HFF-Myc (cell line): ENCODE measurements around the gene TTC33.
"Not testable (repeated sequence)": the region's sequence is repeated elsewhere in the genome, so short reads cannot be mapped to it uniquely, and the experiment has no call there.

Experiments
- DNase-seq: peaks from one replicate; pipeline ENCODE4 v3.0.0-alpha.2; 2011; ENCODE audit warnings: low read depth; ENCODE audit errors: extremely low read depth
- H3K4me3 ChIP-seq: replicated peaks from 2 replicates; pipeline ENCODE4 v1.5.1; 2011; ENCODE audit warnings: low read depth, mild to moderate bottlenecking, control low read depth, low read length
- TF ChIP-seq, protein P1 (sequence below): IDR thresholded peaks from 2 replicates; pipeline ENCODE4 v1.5.1; 2012; ENCODE audit warnings: mild to moderate bottlenecking, low read depth, low read length, control low read depth; ENCODE audit errors: missing control alignments

TTC33 gene

DNA sequence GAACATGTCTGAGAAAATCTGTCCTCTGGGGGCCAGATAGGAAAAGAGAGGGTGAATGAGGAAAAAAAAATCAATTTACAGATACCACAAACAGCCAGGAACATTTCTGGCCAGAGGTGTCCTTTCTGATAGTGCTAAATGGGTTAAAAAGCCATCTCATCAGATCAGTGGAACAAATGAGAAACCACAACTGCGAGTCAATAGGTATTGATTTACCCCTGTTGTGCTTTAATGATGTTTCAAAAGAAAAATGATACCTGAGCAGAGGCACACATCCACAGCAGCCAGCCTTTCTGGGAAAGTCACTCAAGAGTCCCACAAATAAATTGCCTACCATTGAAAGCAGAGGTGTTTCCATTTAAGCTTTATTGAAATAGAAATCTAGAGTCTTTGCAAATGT, 155.4 kb downstream of the TTC33 start:
- no peak overlapping the region for H3K4me3 ChIP-seq
- no peak for DNase-seq
- TF ChIP-seq, protein P1, sequence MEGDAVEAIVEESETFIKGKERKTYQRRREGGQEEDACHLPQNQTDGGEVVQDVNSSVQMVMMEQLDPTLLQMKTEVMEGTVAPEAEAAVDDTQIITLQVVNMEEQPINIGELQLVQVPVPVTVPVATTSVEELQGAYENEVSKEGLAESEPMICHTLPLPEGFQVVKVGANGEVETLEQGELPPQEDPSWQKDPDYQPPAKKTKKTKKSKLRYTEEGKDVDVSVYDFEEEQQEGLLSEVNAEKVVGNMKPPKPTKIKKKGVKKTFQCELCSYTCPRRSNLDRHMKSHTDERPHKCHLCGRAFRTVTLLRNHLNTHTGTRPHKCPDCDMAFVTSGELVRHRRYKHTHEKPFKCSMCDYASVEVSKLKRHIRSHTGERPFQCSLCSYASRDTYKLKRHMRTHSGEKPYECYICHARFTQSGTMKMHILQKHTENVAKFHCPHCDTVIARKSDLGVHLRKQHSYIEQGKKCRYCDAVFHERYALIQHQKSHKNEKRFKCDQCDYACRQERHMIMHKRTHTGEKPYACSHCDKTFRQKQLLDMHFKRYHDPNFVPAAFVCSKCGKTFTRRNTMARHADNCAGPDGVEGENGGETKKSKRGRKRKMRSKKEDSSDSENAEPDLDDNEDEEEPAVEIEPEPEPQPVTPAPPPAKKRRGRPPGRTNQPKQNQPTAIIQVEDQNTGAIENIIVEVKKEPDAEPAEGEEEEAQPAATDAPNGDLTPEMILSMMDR = no peak

DNA sequence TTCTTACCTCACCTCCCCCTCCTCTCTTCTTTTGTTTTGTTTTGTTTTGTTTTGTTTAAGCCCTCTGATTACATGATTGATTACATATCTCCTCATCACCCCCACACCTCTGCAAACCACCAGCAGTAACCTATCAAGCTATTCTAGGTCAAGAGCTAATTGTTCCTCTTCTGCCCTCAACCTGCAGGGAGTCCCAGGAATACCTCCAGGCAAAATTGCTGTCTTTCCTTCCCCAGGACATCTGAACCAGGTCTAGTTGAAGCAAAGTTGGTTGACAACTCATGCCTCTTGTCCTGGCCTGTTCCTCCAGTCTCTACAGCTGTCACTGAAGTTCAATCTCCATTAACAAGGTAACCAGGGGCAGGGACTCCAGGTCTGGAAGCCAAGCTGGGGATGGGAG, 156.1 kb downstream of the TTC33 start:
- TF ChIP-seq, protein P1 = no peak
- DNase-seq = no peak
- H3K4me3 ChIP-seq = no peak overlapping the region

DNA sequence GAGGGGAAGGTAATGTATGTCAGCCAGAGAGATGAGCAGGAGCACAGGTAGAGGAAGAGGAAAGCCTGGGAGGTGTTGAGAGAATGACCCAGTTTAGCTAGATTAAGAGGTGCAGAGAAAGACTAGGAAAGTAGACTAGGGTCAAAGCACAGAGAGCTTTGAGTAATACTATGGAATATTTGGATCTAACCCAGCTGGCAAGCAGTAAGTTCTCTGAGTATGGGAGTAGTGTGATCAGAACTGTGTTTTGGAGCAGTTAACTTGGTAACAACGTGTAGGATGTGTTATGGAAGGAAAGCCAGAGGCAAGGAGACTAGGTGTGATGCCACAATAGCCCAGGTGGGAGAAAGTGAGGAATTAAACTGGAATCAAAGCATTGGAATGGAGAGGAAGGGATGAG, 160.9 kb downstream of the TTC33 start:
- no peak for DNase-seq
- TF ChIP-seq, protein P1 = no peak
- no peak overlapping the region for H3K4me3 ChIP-seq

- DNase-seq, H3K4me3 ChIP-seq: not testable (repeated sequence)
These were observed 163.9 kb downstream of the TTC33 start for GRCh38 chr5:40591727-40592396.

- no peak overlapping the region for H3K4me3 ChIP-seq
- no peak for DNase-seq
- TF ChIP-seq, protein P1 = no peak
These were observed 168.4 kb downstream of the TTC33 start for GRCh38 chr5:40587376-40587775.

DNA sequence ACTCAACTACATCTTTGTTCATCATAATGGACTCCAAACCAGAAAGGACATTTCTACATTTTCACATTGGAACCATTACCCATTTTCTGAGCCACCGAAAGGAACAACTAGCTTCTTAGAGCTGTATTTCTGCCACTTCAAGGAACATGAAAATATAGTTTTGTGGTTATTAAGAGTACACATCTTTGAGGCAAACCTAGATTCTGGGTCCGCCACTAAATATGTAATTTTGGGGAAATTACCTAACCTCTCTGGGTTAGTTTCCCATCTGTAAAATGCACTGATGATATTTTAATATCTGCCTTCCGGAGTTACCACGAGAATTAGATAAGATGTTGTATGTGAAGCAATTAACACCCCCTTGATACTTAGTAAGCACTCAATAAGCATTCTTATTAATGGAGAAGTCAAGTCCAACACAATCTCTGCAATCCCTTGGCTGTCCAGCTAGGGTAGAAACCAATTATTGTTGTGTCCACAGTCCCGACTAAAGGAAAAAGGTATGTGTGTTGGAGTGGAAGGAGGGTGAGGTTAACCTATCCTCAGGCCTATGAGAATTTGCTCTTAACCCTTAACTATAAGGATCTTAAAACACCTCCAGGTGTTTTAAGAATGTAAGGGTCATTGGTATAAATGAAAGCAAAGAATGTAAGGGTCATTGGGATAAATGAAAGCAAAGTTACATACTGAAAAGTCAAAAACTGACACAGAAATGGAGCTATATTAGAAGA, 170.1 kb downstream of the TTC33 start:
- no peak for DNase-seq
- no peak overlapping the region for H3K4me3 ChIP-seq
- TF ChIP-seq, protein P1 = no peak

DNA sequence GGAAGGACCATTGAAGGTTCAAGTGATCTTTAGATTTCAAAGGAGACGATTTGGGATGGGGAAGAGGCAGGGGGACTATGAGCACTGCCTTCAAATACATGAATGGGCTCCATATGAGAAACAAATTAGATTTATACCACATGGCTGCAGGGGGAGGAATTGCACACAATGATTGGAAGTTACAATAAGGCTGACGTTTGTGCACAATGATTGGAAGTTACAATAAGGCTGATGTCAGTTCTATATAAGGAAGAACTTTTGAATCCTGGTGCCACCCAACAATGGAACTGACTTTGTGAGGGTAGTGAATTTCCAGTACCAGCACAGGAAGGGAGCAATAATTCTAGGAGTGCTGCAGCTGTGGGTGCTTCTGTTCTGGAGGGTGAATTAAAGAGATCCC, 171.7 kb downstream of the TTC33 start:
- H3K4me3 ChIP-seq = no peak overlapping the region
- TF ChIP-seq, protein P1 = no peak
- no peak for DNase-seq
